GM12878 (cell line): ENCODE data around the gene FKBP4. TPM values are rescaled to one million over a fixed set of nuclear protein-coding genes. Genes with fewer than 3 reads are reported as not detected.

Experiments used
- ATAC-seq: fragments of 200-7000 bp; cut with Tn5 transposase; 3 replicates; pipeline ENCODE4 v1.9.1; 2020; ENCODE audit warnings: mild to moderate bottlenecking, moderate library complexity
- BruUV-seq: library from RNA; stranded (reverse); fragments of 400-500 nt; replicated peaks from 2 replicates; lab custom pipeline; 2021; lab: Mats Ljungman, UMichigan
- CTCF ChIA-PET: fragments of 300-600 bp; sonication (Branson Sonifier 250); formaldehyde crosslinking; extraction: SDS; loops from one replicate; lab custom pipeline; 2021; ENCODE audit warnings: inconsistent platforms; lab: Yijun Ruan, JAX
- POLR2A ChIA-PET: fragments of 350-600 bp; formaldehyde crosslinking; extraction: SDS; loops from one replicate; lab custom pipeline; 2021; ENCODE audit warnings: inconsistent platforms; lab: Charles Lee
- RAD21 ChIA-PET: fragments of 300-600 bp; sonication (Branson Sonifier 250); formaldehyde crosslinking; loops from one replicate; lab custom pipeline; 2023; ENCODE audit warnings: antibody characterized with exemption; ENCODE audit not compliant: unreplicated experiment; lab: Charles Lee
- SMC1A ChIA-PET: fragments of 300-600 bp; sonication (Branson Sonifier 250); formaldehyde crosslinking; loops from one replicate; lab custom pipeline; 2023; ENCODE audit not compliant: unreplicated experiment, uncharacterized antibody; lab: Charles Lee
- DNase-seq: peaks from one replicate; pipeline ENCODE4 v3.0.0-alpha.2; 2011; ENCODE audit warnings: low read depth, low spot score
- FAIRE-seq: peaks from 3 replicates; lab custom pipeline; 2011; peaks lifted over from hg19 to GRCh38; lab: Jason Lieb, UNC
- H2AFZ ChIP-seq: 2 replicates; pipeline ENCODE4 v1.6.0; 2011; ENCODE audit warnings: low read depth, low read length, control low read depth; ENCODE audit not compliant: control insufficient read depth
- H3K27ac ChIP-seq: 2 replicates; pipeline ENCODE4 v1.5.1; 2011; ENCODE audit warnings: control low read depth; ENCODE audit not compliant: control insufficient read depth, insufficient read depth
- H3K27me3 ChIP-seq, 2 experiments: replicated peaks in 1 of 2; 2 replicates each; pipeline versions ENCODE4 v1.6.0 to v1.6.1; 2011; ENCODE audit warnings: low read length in 1 of 2; ENCODE audit not compliant: control insufficient read depth in 2 of 2, insufficient read depth in 2 of 2
- H3K36me3 ChIP-seq, 2 experiments: 2 replicates each; pipeline ENCODE4 v1.5.1; 2011; ENCODE audit warnings: low read length in 1 of 2; ENCODE audit not compliant: control insufficient read depth in 2 of 2, insufficient read depth in 2 of 2
- H3K4me1 ChIP-seq: 2 replicates; pipeline ENCODE4 v1.6.1; 2011; ENCODE audit warnings: mild to moderate bottlenecking, low read length, moderate library complexity, mixed read lengths; ENCODE audit not compliant: control insufficient read depth, insufficient read depth
- H3K4me2 ChIP-seq: 2 replicates; pipeline ENCODE4 v1.6.0; 2011; ENCODE audit warnings: control low read depth; ENCODE audit not compliant: control insufficient read depth, insufficient read depth
- H3K4me3 ChIP-seq: fragments of 200-600 bp; sonication (generic); 2 replicates; pipeline ENCODE4 v1.5.1; 2016
- H3K79me2 ChIP-seq: 2 replicates; pipeline ENCODE4 v1.6.0; 2011; ENCODE audit warnings: low read length; ENCODE audit not compliant: control insufficient read depth, insufficient read depth
- H3K9ac ChIP-seq: 2 replicates; pipeline ENCODE4 v1.8.0; 2011; ENCODE audit warnings: low read length, control low read depth, mixed read lengths; ENCODE audit not compliant: control insufficient read depth, insufficient read depth
- H3K9me3 ChIP-seq: replicated peaks from 3 replicates; pipeline ENCODE4 v1.5.1; 2011; ENCODE audit warnings: mild to moderate bottlenecking, low read length; ENCODE audit not compliant: control insufficient read depth, insufficient read depth
- H4K20me1 ChIP-seq: 2 replicates; pipeline ENCODE4 v1.6.0; 2011; ENCODE audit not compliant: control insufficient read depth, insufficient read depth
- CHD2 ChIP-seq: IDR thresholded peaks from 2 replicates; pipeline ENCODE4 v1.6.1; 2011; ENCODE audit warnings: low read depth, low read length, improper control_type of control experiment, borderline replicate concordance
- MYC ChIP-seq: IDR thresholded peaks from 2 replicates; pipeline ENCODE4 v1.6.1; 2011; ENCODE audit warnings: mild to moderate bottlenecking, low read length, moderate library complexity, inconsistent platforms; ENCODE audit not compliant: insufficient read depth, insufficient replicate concordance, insufficient read length, severe bottlenecking
- USF2 ChIP-seq: IDR thresholded peaks from 2 replicates; pipeline ENCODE4 v1.6.1; 2011; ENCODE audit warnings: low read depth, low read length, improper control_type of control experiment, borderline replicate concordance
- WGBS: methylation state at CpG from one replicate; pipeline ENCODE4 v1.1.6; 2016; ENCODE audit warnings: low lambda C conversion rate; ENCODE audit not compliant: insufficient replicate concordance, insufficient coverage; ENCODE audit errors: missing lambda C conversion rate; 5-methylcytosine and 5-hydroxymethylcytosine counted together
- in situ Hi-C: fragments of 300-500 bp; cut with MboI; formaldehyde crosslinking; loops from 9 replicates; pipeline ENCODE4 v1.14.3; 2018; ENCODE audit warnings: mixed read lengths
- intact Hi-C: fragments of 100-400 bp; cut with micrococcal nuclease; formaldehyde crosslinking; loops from one replicate; pipeline ENCODE4 v1.14.2; 2022; ENCODE audit not compliant: unreplicated experiment
- polyA plus RNA-seq, 11 experiments: library from polyadenylated mRNA; depleted of rRNA in 4 of 11; unstranded in 6 of 11; stranded (reverse) in 5 of 11; fragments of >200 nt; fragmentation: Nextera tagmentation in 4 of 11; fragmentation: Illumina TruSeq in 1 of 11; extraction: Ambion mirVana in 4 of 11; extraction: Trizol in 1 of 11; gene quantifications; 1 replicate in 1 of 11; 2 replicates in 10 of 11; pipeline versions ENCODE4 v1.2.1 to v1.2.3, GENCODE V29; 2011 to 2016; ENCODE audit warnings: inconsistent platforms in 2 of 11, missing spikeins in 2 of 11, low read depth in 1 of 11
- total RNA-seq, 4 experiments: library from RNA; depleted of rRNA in 3 of 4; stranded (reverse); fragments of >200 nt in 3 of 4; fragmentation: Illumina TruSeq in 1 of 4; extraction: Trizol in 1 of 4; gene quantifications; 2 replicates each; pipeline versions ENCODE4 v1.2.1 to v1.2.3, GENCODE V29; 2013 to 2021

FKBP4 gene
- total and polyA plus RNA-seq, 10 of the 15 experiments (the other 5 are each of a cell fraction or from before 2014, with no cell fraction given), result 8.9 to 90.0 (median 45.4) TPM

- Histone ChIP-seq H3K9me3 (no peaks in the 10 kb centered on the region), H3K4me2 (no peak overlapping the region), H4K20me1 (no peaks in the 10 kb centered on the region; the same call in none of the 2 replicates), H3K79me2 (peaks cover 6% of the 10 kb centered on the region), H3K4me3 (no peak overlapping the region), H3K4me1 (no peaks in the 10 kb centered on the region), H3K36me3 (no peaks in the 10 kb centered on the region), H3K27me3 (peaks cover 0 to 3% of the 10 kb centered on the region in 2 experiments; a peak in 1 of 4 replicates), H3K9ac (no peak overlapping the region), H3K27ac (no peak overlapping the region), H2AFZ (no peak overlapping the region)
- ChIA-PET RAD21 (interaction anchor here (1.4 kb wide), 1 partner anchor 22 kb away, joined by 4 read pairs; the partner anchor contains the start of gene ITFG2), CTCF (interaction anchor here (0.9 kb wide), 1 partner anchor 9 kb away, joined by 3 read pairs; no protein-coding TSS in a partner anchor), SMC1A (no interaction called here), POLR2A (no interaction called here)
- no peak for FAIRE-seq
- WGBS, result 72% methylated on average over 6 of the region's 6 CpGs
- no peak for ATAC-seq
- no peak for DNase-seq
- intact Hi-C loops (no loop called here), in situ Hi-C loops (no loop called here)
- no TSS peak for BruUV-seq
- no peak for TF ChIP-seq USF2
- no peak for TF ChIP-seq MYC
- TF ChIP-seq CHD2, result no peak
These were observed 3.7 kb upstream of the FKBP4 start for GRCh38 chr12:2791089-2791488.
